HUES6 (cell line): ENCODE data around the gene MYMK.

Experiments used
- H3K27ac ChIP-seq: 2 replicates; pipeline ENCODE4 v1.7.0; 2013; ENCODE audit warnings: low read depth, mild to moderate bottlenecking, low read length, inconsistent platforms
- H3K27me3 ChIP-seq: 2 replicates; pipeline ENCODE4 v1.6.1; 2013; ENCODE audit warnings: low read length; ENCODE audit not compliant: control insufficient read depth, insufficient read depth
- H3K36me3 ChIP-seq: 2 replicates; pipeline ENCODE4 v1.6.1; 2013; ENCODE audit warnings: low read length; ENCODE audit not compliant: control insufficient read depth, insufficient read depth
- H3K4me1 ChIP-seq: 2 replicates; pipeline ENCODE4 v1.6.1; 2013; ENCODE audit warnings: low read length; ENCODE audit not compliant: control insufficient read depth, insufficient read depth
- H3K4me3 ChIP-seq: 2 replicates; pipeline ENCODE4 v1.5.1; 2013; ENCODE audit warnings: low read depth, low read length
- H3K9ac ChIP-seq: one replicate; pipeline ENCODE4 v1.6.1; 2013; ENCODE audit warnings: mild to moderate bottlenecking, low read length
- H3K9me3 ChIP-seq: 2 replicates; pipeline ENCODE4 v1.6.1; 2013; ENCODE audit warnings: low read depth, low read length; ENCODE audit not compliant: control insufficient read depth, insufficient read depth

Gene MYMK

DNA sequence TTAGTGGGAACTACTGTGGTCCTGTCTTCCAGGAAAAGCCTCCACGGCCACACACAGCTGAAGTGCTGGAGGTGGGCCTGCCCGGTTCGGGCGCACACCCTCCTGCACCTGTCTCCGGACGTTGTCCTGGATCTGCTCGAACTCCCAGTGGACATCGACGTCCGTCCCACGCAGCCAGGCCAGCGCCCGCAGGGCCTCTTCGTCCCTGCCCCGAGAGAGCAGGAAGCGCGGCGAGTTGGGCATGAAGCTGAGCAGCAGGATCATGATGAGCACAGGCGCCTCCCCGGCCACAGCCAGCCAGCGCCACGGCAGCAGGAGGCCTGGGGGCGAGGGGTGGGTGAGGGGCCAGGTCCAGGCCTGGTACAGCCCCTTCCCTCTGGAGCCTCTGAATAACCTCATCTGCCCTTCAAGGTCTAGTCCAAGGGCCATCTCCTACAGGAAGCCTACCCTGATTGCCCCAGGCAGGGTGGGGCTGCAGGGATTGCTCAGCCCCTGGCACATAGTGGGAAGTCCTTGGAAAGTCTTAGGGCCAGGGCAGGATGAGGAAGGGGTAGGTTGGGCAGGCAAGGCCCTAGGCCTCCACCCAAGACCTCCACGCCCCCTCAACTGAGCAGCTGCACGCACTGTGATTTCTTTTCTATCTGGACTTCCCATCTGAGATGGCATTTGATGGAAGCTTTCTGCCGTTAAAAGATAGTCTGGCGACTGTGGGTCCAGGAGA is 49.3 kb downstream of the MYMK start:
- Histone ChIP-seq H3K4me1 (peaks cover 7% of the 10 kb centered on the region; the same call in 1 of the 2 replicates), H3K27me3 (peaks cover 4% of the 10 kb centered on the region; the same call in 1 of the 2 replicates), H3K4me3 (no peak overlapping the region), H3K36me3 (peaks cover 53% of the 10 kb centered on the region), H3K9ac (no peak overlapping the region), H3K27ac (no peak overlapping the region), H3K9me3 (no peaks in the 10 kb centered on the region)

DNA sequence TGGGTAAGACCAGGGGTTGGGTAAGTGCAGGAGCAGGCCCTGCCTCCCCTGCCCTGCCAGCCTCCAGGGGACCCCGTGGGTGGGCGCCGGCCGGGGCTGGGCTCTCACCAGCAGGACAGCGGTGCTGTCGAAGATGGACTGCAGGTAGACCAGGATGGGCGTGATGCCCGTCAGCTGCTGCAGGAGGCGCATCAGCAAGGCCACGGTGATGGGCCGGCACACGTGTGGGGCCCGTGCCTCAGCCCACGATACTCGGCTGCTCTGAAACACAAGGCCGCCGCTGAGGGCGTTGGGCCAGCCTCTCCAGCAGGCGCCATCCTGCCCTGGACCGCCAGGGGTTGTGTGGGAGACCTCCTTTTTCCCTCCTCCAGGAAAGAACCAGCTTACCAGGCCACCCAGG is 49.9 kb downstream of the MYMK start:
- H3K9me3 ChIP-seq, result no peaks in the 10 kb centered on the region

DNA sequence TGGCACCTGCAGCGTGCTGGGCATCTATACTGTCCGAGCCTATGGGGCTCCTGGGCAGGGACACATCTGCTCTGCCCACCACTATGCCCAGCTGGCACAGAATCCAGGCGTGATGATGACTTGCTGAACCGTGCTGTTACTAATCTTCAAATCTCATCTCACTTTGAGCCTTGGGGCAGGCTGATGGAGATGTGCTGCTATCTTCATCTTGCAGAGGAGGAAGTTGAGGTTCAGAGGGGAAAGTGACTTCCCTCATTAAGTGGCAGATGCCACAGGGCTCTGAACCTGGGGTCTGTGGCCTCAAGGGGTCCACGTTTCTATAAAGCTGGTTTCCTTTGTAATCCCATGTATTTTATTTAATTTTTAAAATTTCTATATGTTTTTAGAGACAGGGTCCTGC is 50.5 kb downstream of the MYMK start:
- no peaks in the 10 kb centered on the region for H3K9me3 ChIP-seq
- H3K9ac ChIP-seq, result no peak overlapping the region
- no peak overlapping the region for H3K27ac ChIP-seq
- peaks cover 7% of the 10 kb centered on the region; the same call in 1 of the 2 replicates for H3K4me1 ChIP-seq
- no peak overlapping the region for H3K4me3 ChIP-seq
- H3K27me3 ChIP-seq, result no peaks in the 10 kb centered on the region
- peaks cover 53% of the 10 kb centered on the region for H3K36me3 ChIP-seq

More for the DNA sequence above, 49.9 kb downstream of the MYMK start:
- peaks cover 53% of the 10 kb centered on the region for H3K36me3 ChIP-seq
- no peak overlapping the region for H3K27ac ChIP-seq
- H3K4me1 ChIP-seq, result peaks cover 7% of the 10 kb centered on the region; the same call in 1 of the 2 replicates
- no peak overlapping the region for H3K4me3 ChIP-seq
- no peak overlapping the region for H3K9ac ChIP-seq
- peaks cover 3% of the 10 kb centered on the region; the same call in 1 of the 2 replicates for H3K27me3 ChIP-seq

DNA sequence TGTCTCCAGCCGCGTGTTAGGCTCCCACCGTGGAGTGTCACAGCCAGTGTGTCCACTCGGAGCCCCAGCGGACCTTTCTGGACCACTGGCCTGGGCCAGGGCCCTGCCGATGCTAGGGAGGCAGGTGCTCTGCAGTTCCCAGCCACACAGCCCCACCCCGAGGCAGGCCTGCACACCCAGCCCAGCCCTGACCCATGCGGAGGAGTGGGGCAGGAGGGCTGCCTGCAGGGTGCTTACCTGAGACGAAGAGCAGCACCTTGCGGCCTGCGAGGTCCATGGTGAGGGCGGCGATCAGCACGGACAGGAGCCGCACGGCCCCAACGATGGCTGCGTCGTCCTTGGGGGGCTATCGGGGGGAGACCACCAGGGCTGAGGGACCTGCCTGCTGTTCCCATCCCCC is 51.0 kb downstream of the MYMK start:
- no peak overlapping the region for H3K9ac ChIP-seq
- H3K9me3 ChIP-seq, result no peaks in the 10 kb centered on the region
- no peaks in the 10 kb centered on the region for H3K27me3 ChIP-seq
- H3K4me3 ChIP-seq, result no peak overlapping the region
- H3K4me1 ChIP-seq, result peaks cover 7% of the 10 kb centered on the region; the same call in 1 of the 2 replicates
- peaks cover 53% of the 10 kb centered on the region for H3K36me3 ChIP-seq
- no peak overlapping the region for H3K27ac ChIP-seq

DNA sequence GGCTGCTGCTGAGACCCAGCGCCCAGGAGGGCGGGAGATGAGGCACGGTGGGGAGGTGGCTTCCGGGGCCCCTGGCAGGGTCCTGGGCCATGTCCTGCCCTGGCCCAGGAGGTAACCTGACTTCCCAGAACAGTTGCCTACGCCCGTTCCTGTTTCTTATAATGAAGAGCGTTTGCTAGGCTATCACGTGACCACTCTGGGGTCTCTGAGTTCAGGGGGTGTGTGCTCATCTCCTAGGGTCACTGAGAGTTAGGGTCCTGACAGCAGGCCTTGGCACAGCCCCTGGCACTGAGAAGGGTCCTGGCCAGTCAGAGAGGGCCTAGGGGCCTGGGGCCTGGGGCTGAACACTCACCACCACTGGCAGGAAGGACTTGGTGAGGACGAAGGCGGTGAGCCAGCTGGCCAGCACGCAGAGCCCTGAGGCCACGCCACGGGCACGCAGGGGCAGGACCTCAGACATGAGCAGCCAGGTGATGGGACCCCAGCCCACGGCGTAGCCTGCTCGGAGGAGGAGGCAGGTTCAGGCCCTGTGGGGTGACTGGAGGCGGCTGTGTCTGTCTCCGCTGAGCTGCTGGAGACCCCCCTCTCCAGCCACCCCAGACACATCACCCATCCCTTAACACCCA is 51.9 kb downstream of the MYMK start:
- Histone ChIP-seq H3K9me3 (no peaks in the 10 kb centered on the region), H3K27me3 (no peaks in the 10 kb centered on the region), H3K4me1 (peaks cover 2% of the 10 kb centered on the region; the same call in 1 of the 2 replicates), H3K4me3 (no peak overlapping the region), H3K36me3 (peaks cover 53% of the 10 kb centered on the region), H3K27ac (no peak overlapping the region), H3K9ac (no peak overlapping the region)

DNA sequence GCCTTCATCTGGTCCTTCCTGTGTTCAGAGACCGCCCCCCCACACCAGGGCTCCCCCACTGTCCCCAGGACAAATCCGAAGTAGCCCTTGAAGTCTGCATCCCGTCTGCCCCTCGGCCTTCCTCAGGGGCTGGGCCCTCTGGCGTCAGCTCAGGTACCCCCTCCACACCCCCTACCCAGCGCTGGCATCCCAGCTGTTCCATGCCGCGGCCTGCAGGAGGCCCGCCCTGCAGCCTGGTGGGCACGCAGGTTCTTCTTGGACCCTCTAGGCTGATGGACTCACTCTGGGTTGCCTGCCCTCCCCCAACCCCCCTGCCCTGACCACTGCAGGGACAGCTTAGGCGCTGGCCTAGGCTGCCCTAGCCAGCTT is 52.5 kb downstream of the MYMK start:
- H3K9ac ChIP-seq, result no peak overlapping the region
- no peaks in the 10 kb centered on the region for H3K4me1 ChIP-seq
- no peak overlapping the region for H3K4me3 ChIP-seq
- H3K9me3 ChIP-seq, result no peaks in the 10 kb centered on the region
- no peak overlapping the region for H3K27ac ChIP-seq
- H3K36me3 ChIP-seq, result peaks cover 51% of the 10 kb centered on the region
- H3K27me3 ChIP-seq, result no peaks in the 10 kb centered on the region

DNA sequence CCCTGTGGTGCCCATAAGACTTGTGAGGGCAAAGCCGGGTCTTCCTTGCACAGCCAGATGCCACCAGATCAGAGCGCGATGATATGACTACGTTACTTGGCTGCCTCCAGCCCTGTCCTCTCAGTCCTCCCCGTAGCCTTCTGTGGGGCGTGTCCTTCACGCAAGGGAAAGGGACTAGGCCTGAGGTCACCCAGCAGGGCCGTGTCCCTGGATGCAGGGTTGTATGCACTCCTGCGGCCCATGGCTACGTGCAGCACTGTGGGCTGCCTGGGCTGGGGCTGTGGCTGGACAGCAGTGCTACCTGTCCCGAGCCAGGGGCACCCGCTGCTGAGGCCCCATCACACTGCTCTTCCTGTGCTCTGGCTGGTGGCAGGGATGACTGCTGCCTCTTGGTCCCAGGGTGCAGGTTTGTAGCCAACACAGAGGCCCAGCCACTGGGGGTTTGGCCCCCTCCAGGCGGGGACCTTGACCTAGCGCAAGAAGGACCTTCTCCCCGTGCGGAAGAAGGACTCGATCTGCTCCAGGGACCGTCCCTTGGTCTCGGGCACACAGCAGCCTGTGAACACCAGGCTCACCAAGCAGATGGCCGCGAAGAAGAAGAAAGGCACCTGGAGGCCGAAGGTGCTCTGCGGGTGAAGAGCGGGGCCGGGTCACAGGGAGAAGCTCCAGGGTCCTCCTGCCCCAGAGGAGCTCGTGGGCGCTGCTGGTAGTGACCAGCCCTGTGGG is 53.0 kb downstream of the MYMK start:
- Histone ChIP-seq H3K27ac (no peak overlapping the region), H3K4me1 (no peaks in the 10 kb centered on the region), H3K9me3 (no peaks in the 10 kb centered on the region), H3K27me3 (no peaks in the 10 kb centered on the region), H3K36me3 (peaks cover 46% of the 10 kb centered on the region), H3K4me3 (no peak overlapping the region), H3K9ac (no peak overlapping the region)

DNA sequence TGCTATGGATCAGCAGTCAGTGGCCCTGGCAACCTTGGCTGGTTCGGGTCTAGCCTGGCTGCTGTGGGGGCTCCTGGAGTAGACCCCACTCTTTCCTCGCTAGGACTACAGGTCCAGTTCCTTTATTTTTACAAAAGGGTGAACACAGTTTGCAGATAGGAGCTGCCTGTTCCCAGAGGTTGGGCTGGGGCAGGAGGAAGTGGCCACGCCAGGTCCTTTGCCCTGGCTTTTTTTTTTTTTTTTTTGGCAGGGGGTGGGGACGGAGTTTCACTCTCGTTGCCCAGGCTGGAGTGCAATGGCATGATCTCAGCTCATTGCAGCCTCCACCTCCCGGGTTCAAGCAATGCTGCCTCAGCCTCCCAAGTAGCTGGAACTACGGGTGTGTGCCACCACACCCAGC is 53.8 kb downstream of the MYMK start:
- no peak overlapping the region for H3K9ac ChIP-seq
- H3K27ac ChIP-seq, result no peak overlapping the region

DNA sequence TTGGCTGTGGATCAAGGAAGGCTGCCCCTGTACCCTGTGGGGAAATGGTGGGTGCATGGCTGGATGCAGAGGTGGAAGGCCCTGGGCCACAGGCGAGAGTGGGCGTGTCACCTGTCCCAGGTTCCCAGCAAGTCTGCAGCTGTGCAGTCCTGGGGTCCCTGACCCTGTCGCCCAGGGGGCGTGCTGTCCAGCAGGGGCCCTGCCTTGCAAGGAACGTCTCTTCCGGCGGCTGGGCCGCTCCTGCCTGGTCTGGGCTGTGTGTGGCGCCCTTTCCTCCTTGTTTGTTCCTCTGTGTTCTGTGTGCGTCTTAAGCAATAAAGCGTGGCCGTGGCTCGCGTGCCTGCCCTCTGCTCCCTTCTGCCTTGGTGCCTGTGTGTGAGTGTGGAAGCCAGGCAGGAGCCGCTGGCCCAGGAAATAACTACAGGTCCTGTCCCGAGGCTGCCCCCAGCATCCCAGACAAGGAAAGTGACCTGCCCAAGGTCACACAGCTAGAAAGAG is 54.3 kb downstream of the MYMK start:
- Histone ChIP-seq H3K4me3 (no peak overlapping the region), H3K9me3 (no peaks in the 10 kb centered on the region), H3K4me1 (no peaks in the 10 kb centered on the region), H3K9ac (no peak overlapping the region), H3K27me3 (no peaks in the 10 kb centered on the region), H3K36me3 (peaks cover 34% of the 10 kb centered on the region), H3K27ac (no peak overlapping the region)

More for the DNA sequence above, 53.8 kb downstream of the MYMK start:
- Histone ChIP-seq H3K4me3 (no peak overlapping the region), H3K4me1 (no peaks in the 10 kb centered on the region), H3K27me3 (no peaks in the 10 kb centered on the region), H3K36me3 (peaks cover 39% of the 10 kb centered on the region), H3K9me3 (no peaks in the 10 kb centered on the region)

DNA sequence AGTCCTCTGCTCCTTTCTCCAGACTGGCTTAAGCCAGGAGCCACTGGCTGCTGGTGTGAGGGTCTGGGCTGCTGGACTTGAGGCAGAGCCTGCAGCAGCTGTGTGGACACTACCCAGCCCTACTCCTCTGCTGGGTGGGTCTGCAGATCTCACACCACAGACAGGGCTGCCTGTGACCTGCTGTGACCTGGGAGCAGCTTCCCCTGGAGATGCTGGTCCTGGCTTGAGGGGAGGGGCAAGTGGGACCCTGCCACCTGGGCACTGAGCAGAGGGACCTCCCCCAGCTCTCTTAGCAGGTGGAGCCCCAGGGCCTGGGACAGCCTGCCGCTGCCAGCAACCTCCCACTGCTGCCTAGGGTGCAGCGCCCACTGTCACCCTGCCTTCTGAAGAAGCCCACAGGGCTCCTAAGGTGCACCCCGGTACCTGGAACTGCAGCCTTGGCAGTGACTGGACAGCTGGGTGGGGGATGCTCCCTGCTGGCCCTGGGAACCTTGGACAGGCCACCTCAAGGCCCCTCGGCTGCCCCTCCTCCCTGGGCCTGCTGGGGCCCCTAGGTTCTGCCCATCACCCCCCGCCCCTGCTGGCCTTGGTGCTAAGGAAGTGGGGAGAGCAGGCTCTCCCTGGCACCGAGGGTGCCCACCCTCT is 55.9 kb downstream of the MYMK start:
- no peak overlapping the region for H3K27ac ChIP-seq
- no peak overlapping the region for H3K4me3 ChIP-seq
- H3K36me3 ChIP-seq, result peaks cover 20% of the 10 kb centered on the region
- no peaks in the 10 kb centered on the region for H3K27me3 ChIP-seq
- H3K9me3 ChIP-seq, result no peaks in the 10 kb centered on the region
- no peak overlapping the region for H3K9ac ChIP-seq
- H3K4me1 ChIP-seq, result no peaks in the 10 kb centered on the region
